Mucosa of rectum (tissue), 2 donors: ENCODE results near the gene CCDC74B.
A peak's percentile ranks its signal among the peaks of the same experiment; 100 is the strongest.
"Not testable (repeated sequence)": the region's sequence is repeated elsewhere in the genome, so short reads cannot be mapped to it uniquely, and the experiment has no call there.

ENCODE experiments used
- H3K27ac ChIP-seq, 2 donors: one replicate each; pipeline ENCODE4 v1.7.0; 2013; ENCODE audit warnings: inconsistent platforms in 2 of 2, low read depth in 2 of 2, low read length in 2 of 2
- H3K27me3 ChIP-seq, 2 donors: one replicate each; pipeline ENCODE4 v1.7.0; 2013; ENCODE audit warnings: low read length in 2 of 2; ENCODE audit not compliant: control insufficient read depth in 2 of 2, insufficient read depth in 2 of 2
- H3K36me3 ChIP-seq, 2 donors: one replicate each; pipeline ENCODE4 v1.7.0; 2013; ENCODE audit warnings: low read length in 2 of 2; ENCODE audit not compliant: control insufficient read depth in 2 of 2, insufficient read depth in 2 of 2
- H3K4me1 ChIP-seq, 2 donors: one replicate each; pipeline ENCODE4 v1.7.0; 2013; ENCODE audit warnings: low read length in 2 of 2, mild to moderate bottlenecking in 1 of 2; ENCODE audit not compliant: control insufficient read depth in 2 of 2, insufficient read depth in 2 of 2
- H3K4me3 ChIP-seq, 2 donors: one replicate each; pipeline ENCODE4 v1.7.0; 2013; ENCODE audit warnings: low read length in 2 of 2
- H3K9ac ChIP-seq, 2 donors: one replicate each; pipeline ENCODE4 v1.7.0; 2013; ENCODE audit warnings: low read length in 2 of 2, low read depth in 1 of 2, mild to moderate bottlenecking in 1 of 2
- H3K9me3 ChIP-seq, 2 donors: one replicate each; pipeline ENCODE4 v1.7.0; 2013; ENCODE audit warnings: low read length in 2 of 2; ENCODE audit not compliant: control insufficient read depth in 2 of 2
- donor health status: healthy.
- donor health status: Normal muscosa, but diverticular disease.

Gene CCDC74B

DNA sequence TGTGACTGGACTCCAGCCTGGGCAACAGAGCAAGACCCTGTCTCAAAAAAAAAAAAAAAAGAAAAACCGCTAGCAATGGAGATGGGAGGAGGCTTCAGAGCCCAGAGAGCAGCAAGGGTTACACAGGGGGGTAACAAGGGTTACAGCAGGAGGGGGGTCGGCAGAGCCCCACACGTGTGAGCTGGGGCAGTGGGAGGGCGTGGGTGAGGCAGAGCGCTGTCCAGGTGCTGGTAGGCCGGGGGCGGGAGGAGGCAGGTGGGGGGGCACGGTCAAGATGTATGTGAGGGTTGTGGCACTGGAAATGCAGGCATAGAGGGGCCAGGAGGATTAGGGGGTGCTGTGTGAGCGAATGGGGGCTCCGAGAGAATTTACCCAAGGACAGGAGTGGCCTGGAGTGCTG, 40.5 kb upstream of the CCDC74B start:
- Histone ChIP-seq H3K4me3 (no peak overlapping the region), H3K27ac (no peak overlapping the region), H3K27me3 (no peaks in the 10 kb centered on the region), H3K9me3 (no peaks in the 10 kb centered on the region), H3K9ac (no peak overlapping the region), H3K4me1 (peaks cover 13 to 14% of the 10 kb centered on the region in 2 donors), H3K36me3 (no peaks in the 10 kb centered on the region)

DNA sequence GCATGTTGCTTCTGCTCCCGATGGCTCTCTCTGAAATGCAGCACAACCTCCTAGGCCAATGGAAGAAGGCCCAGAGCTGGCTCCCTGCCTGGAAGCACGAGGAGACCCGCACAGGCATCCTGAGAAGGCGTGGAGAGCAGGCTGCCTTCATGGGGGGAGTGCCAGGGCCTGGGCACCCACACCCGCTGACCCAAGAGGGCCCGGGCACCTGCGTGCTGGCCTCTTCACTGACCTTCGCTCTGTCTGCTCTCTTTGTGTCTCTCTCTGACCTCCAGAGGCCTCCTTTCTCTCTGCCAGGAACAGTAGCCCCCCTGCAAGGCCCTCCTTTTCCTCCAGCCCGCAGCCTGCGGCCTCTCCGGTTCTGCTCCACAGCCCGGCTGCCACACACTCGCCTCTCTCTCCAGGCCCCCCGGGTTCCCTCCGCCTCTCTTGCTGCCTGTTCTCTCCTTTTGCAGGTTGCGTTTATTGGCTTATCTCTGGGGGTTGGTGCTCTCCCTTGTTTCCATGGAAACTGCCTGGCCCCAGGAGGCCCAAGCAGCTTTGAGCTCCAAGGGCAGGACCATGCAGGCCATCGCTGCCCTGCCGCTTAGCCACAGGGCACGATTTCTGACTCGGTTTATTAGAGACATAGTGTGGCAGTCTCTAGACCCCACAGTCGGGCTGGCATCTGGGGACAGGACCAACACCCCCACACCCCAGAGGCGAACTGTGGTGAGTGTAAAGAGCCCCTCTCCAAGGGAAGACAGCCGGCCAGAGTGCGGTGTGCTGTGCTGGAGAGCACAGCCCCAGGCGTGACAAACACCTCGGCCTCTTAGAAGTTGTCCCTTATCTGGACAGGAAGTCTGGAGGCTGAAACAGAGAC, 38.8 kb upstream of the CCDC74B start:
- Histone ChIP-seq H3K9ac (peak overlapping the region in 1 of 2 donors; percentile 52), H3K27me3 (no peaks in the 10 kb centered on the region), H3K9me3 (no peaks in the 10 kb centered on the region), H3K27ac (no peak overlapping the region), H3K4me3 (peak overlapping the region; percentile 66 to 74), H3K36me3 (peaks cover 0 to 2% of the 10 kb centered on the region in 2 donors), H3K4me1 (peaks cover 14 to 15% of the 10 kb centered on the region in 2 donors)

DNA sequence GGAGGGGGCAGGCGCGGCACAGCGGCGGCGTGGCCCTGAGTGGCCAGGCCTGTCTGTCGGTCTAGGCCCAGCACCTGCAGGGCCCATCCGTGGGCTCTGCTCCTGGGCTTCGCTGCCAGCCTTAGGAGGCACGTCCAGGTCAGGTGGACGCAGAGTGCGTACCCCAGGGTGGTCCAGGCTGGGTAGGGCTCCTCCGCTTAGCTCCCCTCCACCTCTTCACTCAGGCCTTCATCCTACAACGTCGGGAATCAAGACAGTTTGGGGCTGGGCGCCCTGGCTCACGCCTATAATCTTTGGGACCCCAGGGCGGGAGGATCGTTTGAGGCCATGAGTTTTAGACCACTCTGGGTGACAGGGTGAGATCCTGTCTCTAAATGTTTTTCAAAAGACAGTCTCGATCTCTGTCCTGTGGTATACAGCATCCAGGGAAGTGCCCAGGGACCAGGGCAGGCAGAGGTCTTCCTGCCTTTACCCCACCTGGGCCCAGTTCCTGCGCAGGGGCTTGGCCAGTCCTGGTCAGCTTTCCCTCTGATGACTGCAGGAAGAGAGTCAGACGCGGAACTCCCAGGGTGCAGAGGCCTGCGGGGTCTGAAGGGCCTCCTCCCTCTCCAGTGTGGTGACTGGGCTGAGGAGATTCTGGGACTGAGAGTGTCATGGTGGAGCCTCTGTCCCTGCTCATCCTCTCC, 38.1 kb upstream of the CCDC74B start:
- Histone ChIP-seq H3K4me1 (peaks cover 14 to 15% of the 10 kb centered on the region in 2 donors), H3K4me3 (peak overlapping the region; percentile 66 to 74), H3K27ac (peak overlapping the region in 1 of 2 donors; percentile 38), H3K9ac (peak overlapping the region; percentile 52 to 65)
- not testable (repeated sequence) for H3K27me3 ChIP-seq, H3K9me3 ChIP-seq, H3K36me3 ChIP-seq

DNA sequence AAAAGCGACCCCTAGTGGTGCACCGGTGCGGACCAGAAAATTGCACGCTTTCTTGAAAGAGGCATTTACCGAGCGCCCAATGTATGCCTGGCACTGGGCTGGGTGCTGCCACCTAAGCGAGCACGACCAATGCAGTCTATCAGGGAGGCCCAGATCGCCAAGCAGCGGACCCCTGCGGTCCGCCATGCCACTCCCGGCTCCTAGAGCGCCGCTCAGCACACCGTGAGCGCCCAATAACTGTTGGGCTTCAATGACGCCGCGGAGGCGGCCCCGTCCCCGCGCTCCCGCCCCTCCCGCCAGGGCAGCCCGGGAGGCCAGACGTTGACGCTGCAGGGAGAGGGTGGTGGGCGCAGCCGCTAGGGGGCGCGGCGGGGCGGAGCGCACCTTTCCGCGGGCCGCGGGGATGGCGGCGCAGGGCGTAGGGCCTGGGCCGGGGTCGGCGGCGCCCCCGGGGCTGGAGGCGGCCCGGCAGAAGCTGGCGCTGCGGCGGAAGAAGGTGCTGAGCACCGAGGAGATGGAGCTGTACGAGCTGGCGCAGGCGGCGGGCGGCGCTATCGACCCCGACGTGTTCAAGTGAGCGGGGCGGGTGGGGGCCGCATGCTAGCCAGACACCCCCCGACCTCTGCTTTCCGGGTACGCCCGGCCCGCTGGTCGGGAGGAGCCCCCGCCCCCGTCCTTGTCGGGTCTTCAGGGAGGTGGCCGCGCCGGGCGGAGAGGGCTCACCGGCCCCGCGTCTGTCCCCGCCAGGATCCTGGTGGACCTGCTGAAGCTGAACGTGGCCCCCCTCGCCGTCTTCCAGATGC, 37.2 kb upstream of the CCDC74B start, which contains the start of gene MZT2B:
TSS of gene MZT2B (plus strand) at position 383 of the 803 bp plus-strand sequence. CDS start at position 404, 21 bp downstream.
- Histone ChIP-seq H3K27ac (peak within 1 kb of the TSS; percentile 83 to 94), H3K9ac (peak within 1 kb of the TSS; percentile 83 to 90), H3K4me3 (peak within 1 kb of the TSS; percentile 96), H3K4me1 (peaks cover 14 to 15% of the 10 kb centered on the region in 2 donors)
- H3K9me3 ChIP-seq, H3K36me3 ChIP-seq, H3K27me3 ChIP-seq: not testable (repeated sequence)

DNA sequence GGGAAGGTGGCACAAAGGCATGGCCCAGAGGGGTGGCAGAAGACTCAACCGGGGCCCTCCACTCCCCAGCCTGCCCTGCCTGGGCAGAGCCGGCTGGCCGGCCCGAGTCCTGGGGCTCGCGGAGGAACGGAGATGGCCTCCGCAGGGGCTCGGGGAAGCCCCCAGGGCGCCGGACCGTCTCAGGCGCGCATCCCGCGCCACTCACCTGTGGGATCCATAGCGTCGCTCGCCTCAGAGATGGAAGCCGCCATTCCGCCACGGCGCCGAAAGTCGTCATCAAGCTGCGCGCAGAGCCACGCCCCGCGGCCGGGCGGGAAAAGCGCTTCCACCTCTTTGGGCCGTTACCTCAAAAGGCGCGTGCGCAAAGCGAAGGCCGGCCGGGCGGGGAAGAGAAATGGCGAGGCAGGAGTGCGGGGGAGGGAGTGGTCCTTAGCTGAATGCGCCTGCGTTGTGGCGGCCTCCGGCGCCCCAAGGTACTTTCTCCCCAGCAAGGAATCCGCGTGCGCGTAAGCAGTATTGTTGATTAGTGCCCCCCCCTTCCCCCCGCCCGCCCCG, 36.5 kb upstream of the CCDC74B start, which contains the start of gene SMPD4:
TSS of gene SMPD4 (minus strand) at position 278 of the 555 bp plus-strand sequence. CDS start 5,010 bp downstream, outside the sequence.
- no peaks in the 10 kb centered on the region for H3K27me3 ChIP-seq
- no peaks in the 10 kb centered on the region for H3K9me3 ChIP-seq
- H3K27ac ChIP-seq, result peak within 1 kb of the TSS; percentile 83 to 94
- peaks cover 1 to 2% of the 10 kb centered on the region in 2 donors for H3K36me3 ChIP-seq
- H3K4me3 ChIP-seq, result peak within 1 kb of the TSS; percentile 96
- H3K4me1 ChIP-seq, result peaks cover 14 to 15% of the 10 kb centered on the region in 2 donors
- H3K9ac ChIP-seq, result peak within 1 kb of the TSS; percentile 83 to 90

DNA sequence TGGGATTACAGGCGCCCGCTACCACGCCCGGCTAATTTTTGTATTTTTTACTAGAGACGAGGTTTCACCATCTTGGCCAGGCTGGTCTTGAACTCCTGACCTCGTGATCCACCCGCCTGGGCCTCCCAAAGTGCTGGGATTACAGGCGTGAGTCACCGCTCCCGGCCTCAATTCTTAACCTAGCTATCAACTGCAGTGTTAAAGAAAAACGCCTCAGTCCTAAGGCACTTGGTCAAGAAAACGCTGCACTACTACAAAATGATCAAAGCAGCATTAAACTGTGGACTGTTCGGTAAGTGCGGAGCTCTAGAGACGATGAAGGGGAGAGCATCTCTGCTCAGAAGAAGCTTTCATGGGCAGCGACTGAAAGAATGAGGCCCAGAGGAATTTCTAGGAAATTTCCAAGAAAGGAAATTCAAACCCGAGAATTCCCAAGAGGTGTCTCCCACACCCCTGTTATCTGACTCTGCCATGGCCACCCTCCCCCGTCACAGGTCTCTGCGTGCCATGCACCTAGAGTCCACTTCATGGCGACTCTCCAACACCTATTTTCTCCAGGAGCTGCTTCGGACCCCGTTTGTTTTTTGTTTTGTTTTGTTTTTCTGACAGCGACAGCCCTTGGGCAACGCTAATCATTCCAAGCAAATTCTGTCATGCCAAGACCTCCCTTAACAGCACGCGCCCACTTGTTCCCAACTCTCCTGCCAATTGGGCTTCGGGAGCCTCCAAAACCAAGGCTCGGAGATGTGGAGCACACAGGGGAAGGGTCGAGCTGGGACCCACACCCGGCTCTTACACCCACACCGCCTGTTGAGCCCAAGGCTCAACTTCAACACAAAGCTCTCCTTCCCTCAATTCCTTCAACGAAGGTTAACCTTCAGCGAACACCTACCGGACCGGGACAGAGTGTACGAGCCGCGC, 35.8 kb upstream of the CCDC74B start:
- peak overlapping the region; percentile 83 to 94 for H3K27ac ChIP-seq
- peak overlapping the region; percentile 81 to 90 for H3K9ac ChIP-seq
- H3K9me3 ChIP-seq, H3K27me3 ChIP-seq, H3K36me3 ChIP-seq: not testable (repeated sequence)
- peak overlapping the region; percentile 96 for H3K4me3 ChIP-seq
- H3K4me1 ChIP-seq, result peaks cover 14 to 15% of the 10 kb centered on the region in 2 donors

DNA sequence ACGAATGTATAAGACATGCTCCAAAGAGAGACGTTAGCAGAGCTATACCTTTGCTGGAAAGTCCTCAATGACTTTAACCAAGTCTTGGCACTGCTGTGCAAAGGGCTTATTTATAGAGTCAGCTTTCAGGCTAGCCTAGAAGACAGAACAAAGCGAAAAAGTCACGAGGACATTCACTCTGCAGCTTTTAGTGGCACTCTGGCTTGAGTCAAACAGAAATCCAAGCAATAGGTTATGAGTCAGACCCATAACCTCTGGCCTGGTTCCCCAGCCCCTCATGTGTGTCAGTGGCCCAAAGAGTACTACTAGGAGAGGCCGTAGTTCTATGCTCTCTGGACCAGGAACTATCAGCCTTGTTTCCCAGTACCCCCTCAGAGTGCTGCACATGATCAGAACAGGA, 30.0 kb upstream of the CCDC74B start:
- not testable (repeated sequence) for H3K27ac ChIP-seq, H3K27me3 ChIP-seq, H3K4me3 ChIP-seq, H3K9ac ChIP-seq, H3K4me1 ChIP-seq, H3K9me3 ChIP-seq
- H3K36me3 ChIP-seq, result peaks cover 19 to 28% of the 10 kb centered on the region in 2 donors

- Histone ChIP-seq H3K27ac (no peak overlapping the region), H3K9me3 (no peaks in the 10 kb centered on the region), H3K4me3 (no peak overlapping the region), H3K4me1 (no peaks in the 10 kb centered on the region), H3K27me3 (no peaks in the 10 kb centered on the region), H3K36me3 (peaks cover 22 to 46% of the 10 kb centered on the region in 2 donors), H3K9ac (no peak overlapping the region)
Measured at GRCh38 chr2:130169896-130170295, 25.0 kb upstream of the CCDC74B start.

DNA sequence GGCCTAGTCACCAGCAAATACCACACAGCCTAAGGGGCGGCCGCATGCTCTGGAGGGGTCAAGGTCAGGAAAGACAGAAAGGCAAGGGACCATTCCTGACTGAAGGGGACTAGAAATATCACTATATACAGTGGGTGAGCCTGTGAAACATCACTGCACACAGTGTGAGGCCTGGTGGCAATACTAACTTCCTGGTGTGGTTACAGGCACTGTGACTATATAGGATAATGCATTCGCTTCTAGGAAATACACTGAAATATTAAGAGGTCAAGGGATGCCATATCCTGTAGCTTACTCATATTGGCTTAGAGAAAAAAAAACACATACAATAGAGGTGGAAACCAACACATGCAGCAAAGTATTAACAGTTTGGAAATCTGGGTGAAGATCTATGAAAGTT, 24.3 kb upstream of the CCDC74B start:
- not testable (repeated sequence) for H3K9ac ChIP-seq, H3K4me1 ChIP-seq, H3K27me3 ChIP-seq, H3K27ac ChIP-seq, H3K4me3 ChIP-seq, H3K9me3 ChIP-seq
- peaks cover 17 to 43% of the 10 kb centered on the region in 2 donors for H3K36me3 ChIP-seq
